CD4-positive, alpha-beta T cell treated with Interleukin-17A for 1 hour (primary cell): Measurements from ENCODE around the gene LRP1B.

Experiments
- DNase-seq: peaks from one replicate; pipeline ENCODE4 v3.0.0-alpha.2; 2020

Gene LRP1B

DNA sequence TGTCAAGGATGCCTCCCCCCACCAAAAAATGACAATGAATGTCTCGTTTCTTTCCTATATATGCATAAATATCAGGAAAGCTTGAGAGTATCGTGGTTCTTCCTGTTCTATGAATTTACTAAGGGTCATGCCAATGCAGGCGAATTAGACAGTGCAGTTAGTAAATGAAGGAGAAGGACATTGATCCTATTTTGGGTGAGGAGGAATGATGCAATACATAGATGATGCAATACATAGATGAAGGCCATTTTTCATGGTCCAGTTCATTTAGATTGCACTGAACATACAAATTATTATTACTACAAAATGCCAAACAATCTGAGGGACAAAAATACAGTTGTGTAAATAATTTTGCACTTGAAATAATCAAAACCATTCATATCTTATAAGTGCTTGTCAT lies 1265.0 kb downstream of the LRP1B start:
- no peak for DNase-seq

GRCh38 chr2:140863713-140864112 lies 1267.1 kb downstream of the LRP1B start:
- DNase-seq: no peak

GRCh38 chr2:140862181-140862580 lies 1268.6 kb downstream of the LRP1B start:
- DNase-seq: no peak

GRCh38 chr2:140861666-140862065 lies 1269.2 kb downstream of the LRP1B start:
- no peak for DNase-seq

DNA sequence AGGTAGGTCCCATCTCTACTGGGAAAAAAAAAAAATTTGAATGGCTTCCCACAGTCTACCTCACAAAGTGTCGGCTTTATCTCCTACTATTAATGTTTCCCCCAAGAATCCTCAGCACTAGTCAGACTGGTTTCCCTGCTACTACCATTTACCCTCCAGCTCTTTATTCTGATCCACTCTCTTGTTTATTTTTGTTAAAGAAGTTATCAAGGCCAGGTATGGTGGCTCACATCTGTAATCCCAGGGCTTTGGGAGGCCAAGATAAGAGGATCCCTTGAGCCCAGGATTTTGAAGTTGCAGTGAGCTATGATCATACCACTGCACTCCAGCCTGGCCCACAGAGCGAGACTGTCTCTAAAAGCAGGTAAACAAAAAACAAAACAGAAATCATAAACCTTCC lies 1275.3 kb downstream of the LRP1B start:
- no peak for DNase-seq

DNA sequence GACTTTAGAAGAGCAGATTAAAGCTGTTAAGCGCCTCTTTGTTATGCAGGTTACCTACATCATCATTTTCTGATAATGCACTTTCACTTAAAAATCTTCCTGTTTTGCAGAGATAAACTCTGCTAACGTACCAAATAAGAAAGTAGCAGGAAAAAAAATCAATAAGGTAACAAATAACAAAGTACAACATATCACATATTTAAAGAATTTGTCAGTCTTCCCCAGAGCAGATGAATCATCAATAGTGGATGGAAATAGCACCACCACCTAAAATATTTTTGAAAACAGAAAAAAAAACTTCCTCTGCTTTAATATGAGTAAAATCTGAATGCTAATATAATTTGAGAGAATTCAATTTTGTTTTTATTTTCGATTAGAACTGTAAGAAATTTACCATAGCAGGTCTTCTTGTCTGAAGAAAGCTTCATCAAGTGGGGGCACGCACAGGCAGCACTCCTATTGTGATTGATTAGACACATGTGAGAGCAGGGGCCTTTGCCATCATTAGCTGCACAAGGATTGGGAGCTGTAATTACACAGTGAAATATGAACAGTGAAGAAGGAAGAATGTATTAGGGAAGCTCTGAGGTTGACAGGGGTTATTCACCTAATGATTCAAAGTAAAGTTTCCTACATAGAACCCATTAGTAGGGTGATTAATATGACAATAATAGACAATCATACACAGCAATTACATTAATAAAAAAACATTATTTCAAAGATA lies 1279.4 kb downstream of the LRP1B start:
- no peak for DNase-seq

GRCh38 chr2:140843186-140843585 lies 1287.6 kb downstream of the LRP1B start:
- no peak for DNase-seq

- DNase-seq: no peak
Measured at GRCh38 chr2:140842110-140842509, 1288.7 kb downstream of the LRP1B start.

DNA sequence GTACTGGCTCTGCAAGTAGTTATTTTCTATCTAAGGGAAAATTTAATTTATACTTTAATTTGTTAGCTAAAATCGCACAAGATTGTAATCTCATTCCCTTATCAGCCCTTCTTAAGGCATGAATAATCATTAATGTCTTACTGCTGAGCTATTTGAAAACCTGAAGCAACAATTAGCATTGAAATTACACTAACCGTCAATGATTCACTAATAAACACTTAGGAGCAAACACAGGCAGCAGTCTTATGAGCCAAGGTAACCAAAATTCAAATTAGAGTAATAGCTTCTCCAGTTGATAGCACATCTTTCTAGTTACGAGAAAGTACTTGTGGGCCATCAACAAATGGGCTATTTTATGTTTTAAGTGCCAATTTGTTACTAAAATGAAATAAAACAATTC lies 1289.7 kb downstream of the LRP1B start:
- no peak for DNase-seq

GRCh38 chr2:140836826-140837225 lies 1294.0 kb downstream of the LRP1B start:
- DNase-seq: no peak

DNA sequence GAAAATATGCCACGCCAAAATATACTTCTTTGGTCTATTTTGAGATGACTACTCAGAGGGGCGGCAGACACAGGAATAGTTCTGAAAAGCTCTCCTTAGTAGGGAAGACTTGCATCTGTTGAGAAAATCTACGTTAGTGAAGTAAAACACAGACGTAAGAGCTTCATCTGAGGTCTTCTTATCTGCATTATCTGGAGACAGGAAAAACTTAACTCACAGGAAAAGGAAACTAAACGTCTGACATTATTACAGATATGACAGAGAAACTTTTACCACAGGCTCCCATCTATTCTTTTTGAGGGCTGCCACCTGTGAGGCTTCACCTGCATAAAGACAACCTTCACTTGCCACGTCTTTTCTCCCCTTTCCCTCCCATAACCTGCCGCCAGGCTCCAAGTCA lies 1295.7 kb downstream of the LRP1B start:
- DNase-seq: no peak

- DNase-seq: no peak
Measured at GRCh38 chr2:140814141-140814540, 1316.7 kb downstream of the LRP1B start.

DNA sequence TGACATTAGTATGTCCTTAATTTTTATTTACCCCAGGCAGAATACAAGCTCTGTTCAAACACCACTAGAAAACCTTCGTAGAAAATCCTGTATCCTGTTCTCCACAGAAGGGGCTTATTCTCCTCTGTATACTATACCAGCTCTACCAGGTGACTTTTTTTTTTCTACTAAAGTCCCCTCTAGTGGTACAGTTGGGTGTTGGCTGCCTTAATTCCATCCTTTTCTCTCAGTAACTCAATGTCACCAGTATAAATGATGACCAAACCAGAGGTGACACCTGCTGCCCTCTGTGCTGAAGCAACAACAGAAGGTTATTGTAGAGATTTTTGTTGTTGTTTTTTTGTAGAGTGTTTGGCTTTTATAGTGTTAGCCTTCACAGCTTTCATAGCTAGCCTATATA lies 1322.0 kb downstream of the LRP1B start:
- DNase-seq: no peak

DNA sequence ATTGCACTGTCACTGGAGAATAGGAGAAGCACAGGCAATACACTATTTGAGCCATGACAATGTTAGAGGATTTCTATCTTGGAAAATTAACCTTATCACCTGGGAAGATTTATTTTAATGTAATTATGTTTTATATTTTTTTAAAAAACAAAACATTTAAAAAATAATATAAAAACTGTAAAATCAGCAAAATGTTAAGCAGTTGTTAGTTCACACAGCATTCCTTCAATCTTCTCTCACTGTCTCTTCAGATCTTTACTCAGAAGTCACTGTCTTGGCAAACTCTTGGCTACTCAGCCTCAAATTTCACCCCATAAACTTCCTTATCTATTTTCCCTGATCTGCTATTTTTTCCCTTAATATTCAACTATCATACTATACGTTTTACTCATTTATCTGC lies 1322.6 kb downstream of the LRP1B start:
- DNase-seq: no peak

GRCh38 chr2:140804700-140805260 lies 1326.0 kb downstream of the LRP1B start:
- no peak for DNase-seq

- DNase-seq: no peak
Measured at GRCh38 chr2:140801311-140801710, 1329.5 kb downstream of the LRP1B start.

DNA sequence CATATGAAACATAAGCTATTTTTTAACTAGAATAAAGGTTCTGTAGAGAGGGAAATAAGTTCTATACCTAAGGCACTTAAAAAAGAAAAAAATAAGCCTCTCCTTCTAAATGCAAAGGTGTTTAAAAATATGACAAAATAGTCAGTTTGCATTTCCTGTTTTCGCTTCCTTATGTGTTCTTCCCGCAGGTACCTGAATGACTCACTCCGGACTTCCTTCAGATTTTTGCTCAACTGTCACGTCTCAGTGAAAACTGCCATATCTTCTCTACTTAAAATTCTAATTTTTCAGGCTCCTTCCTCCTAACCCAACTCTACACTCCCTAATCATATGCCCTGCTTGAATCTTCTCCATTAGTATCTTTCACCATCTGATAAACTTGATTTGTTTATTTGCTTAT lies 1333.1 kb downstream of the LRP1B start:
- no peak for DNase-seq

DNA sequence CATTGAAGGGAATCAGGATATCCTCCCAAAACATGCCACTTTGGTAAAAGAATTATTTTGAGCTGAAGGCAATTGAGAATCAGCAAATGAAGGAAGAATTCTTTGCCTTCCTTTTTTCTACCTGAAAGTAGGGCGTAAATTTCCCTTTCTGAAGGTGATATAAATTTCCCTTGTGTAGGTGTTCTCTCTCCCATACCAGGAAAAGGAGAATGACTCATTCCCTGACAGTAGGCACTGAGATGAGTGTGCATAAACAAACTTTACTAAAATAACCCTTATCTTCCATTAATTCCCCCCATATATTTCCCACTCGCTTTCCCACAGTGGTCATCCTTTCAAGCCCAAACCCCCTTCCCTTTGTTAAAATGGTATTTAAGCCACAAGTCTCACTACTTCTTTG lies 1339.0 kb downstream of the LRP1B start:
- no peak for DNase-seq

DNA sequence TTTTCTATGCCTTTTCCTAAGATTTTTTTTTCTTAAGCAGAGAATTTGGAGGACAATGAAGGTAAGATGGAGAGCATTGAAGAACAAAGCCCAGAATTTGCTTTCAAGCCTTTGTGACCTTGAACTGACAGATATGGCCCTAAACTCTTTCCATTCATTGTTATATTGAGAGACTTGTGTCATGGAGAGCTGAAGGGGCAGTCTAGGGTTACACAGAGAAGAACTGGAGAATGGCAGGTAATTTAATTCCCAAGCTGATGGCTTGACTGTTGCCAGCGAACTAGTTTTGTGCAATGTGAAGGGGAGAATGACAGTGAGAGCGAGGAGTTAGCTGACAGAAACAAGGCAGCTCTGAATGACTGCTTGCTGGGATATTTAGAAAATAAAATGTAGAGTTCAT lies 1344.2 kb downstream of the LRP1B start:
- DNase-seq: no peak

- no peak for DNase-seq
Measured at GRCh38 chr2:140775411-140775810, 1355.4 kb downstream of the LRP1B start.

- DNase-seq: no peak
Measured at GRCh38 chr2:140770645-140771044, 1360.2 kb downstream of the LRP1B start.

DNA sequence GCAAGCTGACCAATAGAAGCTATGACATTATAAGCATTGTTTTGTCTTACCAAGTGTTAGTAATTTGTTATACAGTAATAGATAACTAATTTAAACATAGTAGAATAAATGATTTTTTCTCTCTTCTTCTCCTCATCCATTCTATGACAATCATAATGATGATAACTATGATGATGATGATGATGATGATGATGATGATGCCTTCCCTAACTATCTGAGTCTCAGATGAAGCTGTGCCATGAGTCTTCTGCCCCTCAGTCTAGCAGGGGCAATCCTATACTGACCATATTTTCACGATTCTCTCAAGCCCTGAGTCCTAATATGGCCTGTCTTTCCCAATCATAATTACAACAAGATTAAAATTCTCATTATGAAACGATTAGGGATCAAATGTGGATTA lies 1369.0 kb downstream of the LRP1B start:
- DNase-seq: no peak

- DNase-seq: no peak
Measured at GRCh38 chr2:140759426-140760156, 1371.2 kb downstream of the LRP1B start.

- no peak for DNase-seq
Measured at GRCh38 chr2:140747665-140748064, 1383.2 kb downstream of the LRP1B start.
